RWPE2 (cell line): ENCODE data around the gene KDM6A.
"Not testable (repeated sequence)": the region's sequence is repeated elsewhere in the genome, so short reads cannot be mapped to it uniquely, and the experiment has no call there.

ENCODE experiments used
- ATAC-seq: fragments of 200-7000 bp; cut with Tn5 transposase; 3 replicates; pipeline ENCODE4 v1.9.1; 2021; ENCODE audit warnings: low read depth
- DNase-seq: peaks from one replicate; pipeline ENCODE4 v3.0.0-alpha.2; 2020; ENCODE audit warnings: low spot score
- H3K27ac ChIP-seq: fragments of 450-650 bp; 2 replicates; pipeline ENCODE4 v1.5.1; 2017; ENCODE audit warnings: mild to moderate bottlenecking; ENCODE audit not compliant: poor library complexity, severe bottlenecking
- H3K27me3 ChIP-seq: fragments of 250-450 bp; sonication (Bioruptor Pico); 2 replicates; pipeline ENCODE4 v1.5.1; 2021; ENCODE audit warnings: mild to moderate bottlenecking, moderate library complexity; ENCODE audit not compliant: insufficient read depth, poor library complexity, severe bottlenecking
- H3K36me3 ChIP-seq: fragments of 250-450 bp; sonication (Bioruptor Pico); 2 replicates; pipeline ENCODE4 v1.5.1; 2020; ENCODE audit warnings: low read depth, mild to moderate bottlenecking, moderate library complexity
- H3K4me1 ChIP-seq: fragments of 250-450 bp; sonication (Bioruptor Pico); 2 replicates; pipeline ENCODE4 v1.5.1; 2021; ENCODE audit warnings: mild to moderate bottlenecking, moderate library complexity; ENCODE audit not compliant: insufficient read depth, poor library complexity, severe bottlenecking
- H3K4me3 ChIP-seq: fragments of 250-450 bp; sonication (Bioruptor Pico); 2 replicates; pipeline ENCODE4 v1.5.1; 2021; ENCODE audit warnings: mild to moderate bottlenecking, moderate library complexity; ENCODE audit not compliant: severe bottlenecking
- H3K9me3 ChIP-seq: fragments of 250-450 bp; sonication (Bioruptor Pico); 2 replicates; pipeline ENCODE4 v1.5.1; 2021; ENCODE audit warnings: mild to moderate bottlenecking, moderate library complexity; ENCODE audit not compliant: severe bottlenecking
- TF ChIP-seq, protein P1 (sequence below): fragments of 450-650 bp; IDR thresholded peaks from one replicate; pipeline ENCODE4 v1.5.1; 2017; ENCODE audit warnings: mild to moderate bottlenecking, moderate library complexity; ENCODE audit not compliant: poor library complexity, severe bottlenecking

Gene KDM6A

DNA sequence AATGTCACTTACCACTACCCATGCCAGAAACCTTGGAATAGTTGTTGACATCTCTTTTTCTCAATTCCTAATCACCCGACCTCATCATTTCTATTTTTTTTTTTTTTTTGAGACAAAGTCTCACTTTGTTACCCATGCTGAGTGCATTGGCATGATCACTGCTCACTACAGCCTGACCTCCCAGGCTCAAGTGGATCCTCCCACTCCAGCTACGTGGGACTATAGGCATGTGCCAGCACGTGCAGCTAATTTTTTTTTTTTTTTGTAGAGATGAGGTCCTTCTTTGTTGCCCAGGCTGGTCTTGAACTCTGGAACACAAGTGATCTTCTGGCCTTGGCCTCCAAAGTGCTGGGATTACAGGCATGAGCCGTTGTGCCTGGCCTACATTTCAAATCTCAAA lies 12.0 kb downstream of the KDM6A start:
- no peaks in the 10 kb centered on the region for H3K36me3 ChIP-seq
- no peak for ATAC-seq
- TF ChIP-seq, protein P1, sequence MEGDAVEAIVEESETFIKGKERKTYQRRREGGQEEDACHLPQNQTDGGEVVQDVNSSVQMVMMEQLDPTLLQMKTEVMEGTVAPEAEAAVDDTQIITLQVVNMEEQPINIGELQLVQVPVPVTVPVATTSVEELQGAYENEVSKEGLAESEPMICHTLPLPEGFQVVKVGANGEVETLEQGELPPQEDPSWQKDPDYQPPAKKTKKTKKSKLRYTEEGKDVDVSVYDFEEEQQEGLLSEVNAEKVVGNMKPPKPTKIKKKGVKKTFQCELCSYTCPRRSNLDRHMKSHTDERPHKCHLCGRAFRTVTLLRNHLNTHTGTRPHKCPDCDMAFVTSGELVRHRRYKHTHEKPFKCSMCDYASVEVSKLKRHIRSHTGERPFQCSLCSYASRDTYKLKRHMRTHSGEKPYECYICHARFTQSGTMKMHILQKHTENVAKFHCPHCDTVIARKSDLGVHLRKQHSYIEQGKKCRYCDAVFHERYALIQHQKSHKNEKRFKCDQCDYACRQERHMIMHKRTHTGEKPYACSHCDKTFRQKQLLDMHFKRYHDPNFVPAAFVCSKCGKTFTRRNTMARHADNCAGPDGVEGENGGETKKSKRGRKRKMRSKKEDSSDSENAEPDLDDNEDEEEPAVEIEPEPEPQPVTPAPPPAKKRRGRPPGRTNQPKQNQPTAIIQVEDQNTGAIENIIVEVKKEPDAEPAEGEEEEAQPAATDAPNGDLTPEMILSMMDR: no peak
- no peaks in the 10 kb centered on the region for H3K9me3 ChIP-seq
- no peaks in the 10 kb centered on the region for H3K27me3 ChIP-seq
- H3K4me1 ChIP-seq: no peaks in the 10 kb centered on the region
- no peak for DNase-seq
- no peak overlapping the region for H3K27ac ChIP-seq
- H3K4me3 ChIP-seq: no peak overlapping the region

DNA sequence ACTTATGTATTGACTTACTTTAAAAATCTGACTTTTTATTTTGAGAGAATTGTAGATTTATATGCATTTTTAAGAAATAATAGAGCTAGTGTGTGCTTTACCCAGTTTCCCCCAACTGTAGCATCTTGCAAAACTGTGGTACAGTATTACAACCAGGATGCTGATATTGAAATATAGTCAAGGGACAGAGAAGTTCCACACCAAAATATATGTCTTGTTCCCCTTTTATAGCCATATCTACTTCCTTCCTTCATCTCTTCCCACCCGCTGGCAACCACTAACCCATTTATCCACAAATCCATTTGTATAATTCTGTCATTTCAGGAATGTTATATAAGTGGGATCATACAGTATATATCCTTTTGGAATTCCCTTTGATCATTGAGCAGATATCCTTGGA lies 16.8 kb downstream of the KDM6A start:
- H3K4me3 ChIP-seq: no peak overlapping the region
- ATAC-seq: no peak

DNA sequence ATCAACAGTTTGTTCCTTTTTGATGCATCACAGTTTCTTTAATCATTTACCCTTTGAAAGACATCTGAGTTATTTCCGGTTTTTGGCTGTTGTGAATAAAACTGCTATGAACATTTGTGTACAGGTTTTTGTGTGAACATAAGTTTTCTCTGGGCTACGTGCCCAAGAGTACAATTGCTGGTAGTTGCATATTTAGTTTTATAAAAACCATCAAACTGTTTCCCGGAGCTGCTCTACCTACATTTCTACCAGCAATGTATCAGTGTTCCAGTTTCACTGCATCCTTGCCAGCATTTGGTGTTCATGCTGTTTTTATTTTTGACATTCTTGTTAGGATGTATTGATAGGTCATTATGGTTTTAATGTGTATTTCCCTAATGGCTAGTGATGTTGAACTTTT lies 17.3 kb downstream of the KDM6A start:
- Histone ChIP-seq H3K36me3 (no peaks in the 10 kb centered on the region), H3K27ac (no peak overlapping the region), H3K27me3 (no peaks in the 10 kb centered on the region), H3K4me1 (peaks cover 3% of the 10 kb centered on the region), H3K9me3 (no peaks in the 10 kb centered on the region), H3K4me3 (no peak overlapping the region)
- DNase-seq: no peak
- TF ChIP-seq, protein P1: no peak
- no peak for ATAC-seq

More for the DNA sequence above, 16.8 kb downstream of the KDM6A start:
- Histone ChIP-seq H3K9me3 (no peaks in the 10 kb centered on the region), H3K27me3 (no peaks in the 10 kb centered on the region), H3K27ac (no peak overlapping the region), H3K36me3 (no peaks in the 10 kb centered on the region), H3K4me1 (peaks cover 3% of the 10 kb centered on the region)
- TF ChIP-seq, protein P1: no peak
- no peak for DNase-seq

DNA sequence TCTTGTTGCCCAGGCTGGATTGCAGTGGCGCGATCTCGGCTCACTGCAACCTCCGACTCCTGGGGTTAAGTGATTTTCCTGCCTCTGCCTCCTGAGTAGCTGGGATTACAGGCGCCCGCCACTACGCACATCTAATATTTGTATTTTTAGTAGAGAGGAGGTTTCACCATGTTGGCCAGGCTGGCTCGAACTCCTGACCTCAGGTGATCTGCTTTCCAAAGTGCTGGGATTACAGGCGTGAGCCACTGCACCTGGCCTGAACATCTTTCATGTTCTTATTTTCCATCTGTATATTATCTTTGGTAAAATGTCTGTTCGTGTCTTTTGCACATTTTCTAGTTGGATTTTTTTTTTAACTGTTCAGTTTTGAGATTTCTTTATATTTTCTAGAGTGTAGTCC lies 17.7 kb downstream of the KDM6A start:
- not testable (repeated sequence) for H3K4me1 ChIP-seq, H3K4me3 ChIP-seq, H3K27ac ChIP-seq, ATAC-seq, H3K9me3 ChIP-seq, H3K27me3 ChIP-seq, H3K36me3 ChIP-seq, DNase-seq

DNA sequence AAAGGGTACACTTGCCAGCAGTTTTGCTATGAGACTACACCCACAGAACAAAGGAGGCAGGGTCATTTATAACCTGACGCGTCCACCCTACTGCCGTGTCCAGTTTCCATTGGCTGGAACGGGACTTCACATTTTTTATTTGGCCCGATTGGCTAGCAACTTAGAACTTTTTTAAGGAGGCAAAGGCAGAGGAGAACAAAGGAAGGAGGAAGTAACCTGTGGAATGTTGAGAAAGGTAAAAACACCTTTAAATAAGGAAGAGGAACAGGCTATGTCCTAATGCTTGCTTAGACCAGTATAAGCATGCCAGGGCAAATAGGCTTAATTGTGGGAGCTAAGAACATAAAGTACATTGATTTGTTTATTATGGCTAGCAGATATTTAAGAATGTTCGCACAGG lies 18.7 kb downstream of the KDM6A start:
- Histone ChIP-seq H3K4me3 (no peak overlapping the region), H3K27me3 (no peaks in the 10 kb centered on the region), H3K27ac (peak overlapping the region; percentile 29), H3K9me3 (no peaks in the 10 kb centered on the region), H3K4me1 (peaks cover 3% of the 10 kb centered on the region), H3K36me3 (no peaks in the 10 kb centered on the region)
- TF ChIP-seq, protein P1: no peak
- no peak for DNase-seq
- ATAC-seq: no peak
